Activated CD4-positive, alpha-beta T cell treated with anti-CD3 and anti-CD28 coated beads for 1 hour (primary cell): Measurements from ENCODE around the gene CDAN1.
"Not testable (repeated sequence)": the region's sequence is repeated elsewhere in the genome, so short reads cannot be mapped to it uniquely, and the experiment has no call there.

ENCODE experiments used
- DNase-seq: peaks from one replicate; pipeline ENCODE4 v3.0.0-alpha.2; 2020

CDAN1 gene, protein sequence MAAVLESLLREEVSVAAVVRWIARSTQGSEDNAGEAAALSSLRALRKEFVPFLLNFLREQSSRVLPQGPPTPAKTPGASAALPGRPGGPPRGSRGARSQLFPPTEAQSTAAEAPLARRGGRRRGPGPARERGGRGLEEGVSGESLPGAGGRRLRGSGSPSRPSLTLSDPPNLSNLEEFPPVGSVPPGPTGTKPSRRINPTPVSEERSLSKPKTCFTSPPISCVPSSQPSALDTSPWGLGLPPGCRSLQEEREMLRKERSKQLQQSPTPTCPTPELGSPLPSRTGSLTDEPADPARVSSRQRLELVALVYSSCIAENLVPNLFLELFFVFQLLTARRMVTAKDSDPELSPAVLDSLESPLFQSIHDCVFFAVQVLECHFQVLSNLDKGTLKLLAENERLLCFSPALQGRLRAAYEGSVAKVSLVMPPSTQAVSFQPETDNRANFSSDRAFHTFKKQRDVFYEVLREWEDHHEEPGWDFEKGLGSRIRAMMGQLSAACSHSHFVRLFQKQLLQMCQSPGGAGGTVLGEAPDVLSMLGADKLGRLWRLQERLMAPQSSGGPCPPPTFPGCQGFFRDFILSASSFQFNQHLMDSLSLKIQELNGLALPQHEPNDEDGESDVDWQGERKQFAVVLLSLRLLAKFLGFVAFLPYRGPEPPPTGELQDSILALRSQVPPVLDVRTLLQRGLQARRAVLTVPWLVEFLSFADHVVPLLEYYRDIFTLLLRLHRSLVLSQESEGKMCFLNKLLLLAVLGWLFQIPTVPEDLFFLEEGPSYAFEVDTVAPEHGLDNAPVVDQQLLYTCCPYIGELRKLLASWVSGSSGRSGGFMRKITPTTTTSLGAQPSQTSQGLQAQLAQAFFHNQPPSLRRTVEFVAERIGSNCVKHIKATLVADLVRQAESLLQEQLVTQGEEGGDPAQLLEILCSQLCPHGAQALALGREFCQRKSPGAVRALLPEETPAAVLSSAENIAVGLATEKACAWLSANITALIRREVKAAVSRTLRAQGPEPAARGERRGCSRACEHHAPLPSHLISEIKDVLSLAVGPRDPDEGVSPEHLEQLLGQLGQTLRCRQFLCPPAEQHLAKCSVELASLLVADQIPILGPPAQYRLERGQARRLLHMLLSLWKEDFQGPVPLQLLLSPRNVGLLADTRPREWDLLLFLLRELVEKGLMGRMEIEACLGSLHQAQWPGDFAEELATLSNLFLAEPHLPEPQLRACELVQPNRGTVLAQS

DNA sequence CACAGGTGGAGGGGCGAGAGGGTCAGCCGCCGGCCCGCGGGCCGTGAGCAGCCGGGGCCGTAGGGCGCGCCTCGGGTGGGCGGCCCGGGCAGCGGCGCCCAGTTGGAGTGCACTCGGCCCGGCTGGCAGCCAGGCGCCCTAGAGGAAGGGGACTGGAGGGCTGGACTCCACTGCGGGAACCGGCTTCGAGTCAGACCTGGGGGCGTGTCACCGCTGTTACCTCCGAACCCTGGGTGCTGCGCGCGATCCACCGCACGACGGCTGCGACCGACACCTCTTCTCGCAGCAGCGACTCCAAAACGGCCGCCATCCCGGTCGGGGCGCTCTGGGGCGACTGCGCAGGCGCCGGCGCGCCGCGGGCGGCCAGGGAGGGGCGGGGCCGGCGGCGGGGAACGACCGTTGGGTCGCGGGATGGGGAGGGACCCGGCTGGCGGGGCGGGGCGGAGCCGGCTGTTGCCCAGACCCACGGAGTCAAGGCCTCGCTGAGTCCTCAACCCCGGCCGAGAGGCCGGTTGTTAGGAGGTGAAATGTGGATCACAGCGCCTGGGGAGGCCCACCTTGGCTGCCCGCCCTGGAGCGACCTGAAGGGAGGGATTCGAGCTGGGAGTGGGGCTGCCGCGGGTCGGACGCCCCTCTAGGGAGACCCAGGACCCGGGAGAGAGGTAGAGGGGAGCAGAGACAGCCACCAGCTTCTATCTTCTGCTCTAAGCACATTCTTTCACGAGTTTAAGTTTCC, at the start of gene CDAN1:
CDAN1 (minus strand) TSS at position 336 of the 736 bp plus-strand sequence; CDS start at position 310, 26 bp downstream.
- peak; percentile 89 for DNase-seq

DNA sequence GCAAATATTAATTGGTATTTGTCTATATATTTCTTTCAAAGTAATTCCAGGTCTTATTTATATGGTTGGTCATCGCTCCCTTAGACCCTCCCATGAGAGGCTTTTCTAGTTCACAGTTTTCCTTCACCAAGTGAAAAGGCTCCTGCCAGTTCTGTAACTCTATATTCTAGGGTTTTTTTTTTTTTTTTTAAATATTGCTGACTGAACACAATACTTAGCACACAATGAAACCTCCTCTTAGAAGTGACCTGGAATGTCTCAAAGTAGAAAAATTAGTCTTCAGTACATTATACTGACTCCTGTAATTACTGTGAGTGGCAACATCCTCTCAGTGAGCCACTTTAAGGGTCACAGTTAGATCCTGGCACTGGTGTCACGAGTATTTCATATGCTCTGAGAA, 48.6 kb upstream of the CDAN1 start:
- no peak for DNase-seq

DNA sequence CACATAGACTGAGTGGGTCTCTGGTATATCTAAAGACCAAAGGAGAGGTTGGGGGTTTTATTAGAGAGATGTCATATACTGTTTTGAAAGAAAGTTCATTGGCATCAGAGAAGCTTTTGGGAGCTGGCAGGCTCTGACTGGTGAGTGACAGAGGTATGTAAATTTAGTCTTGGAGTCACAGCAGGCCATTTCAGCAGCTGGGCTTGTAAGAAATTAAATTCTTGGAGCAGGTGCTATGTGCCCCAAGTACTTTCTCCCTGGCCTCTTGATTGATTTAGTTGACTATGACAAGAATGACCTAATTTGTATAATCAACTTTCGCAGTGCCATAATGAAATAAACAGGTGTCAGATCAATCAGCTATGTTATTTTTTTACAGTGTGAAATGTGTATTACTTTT, 47.8 kb upstream of the CDAN1 start:
- no peak for DNase-seq

DNA sequence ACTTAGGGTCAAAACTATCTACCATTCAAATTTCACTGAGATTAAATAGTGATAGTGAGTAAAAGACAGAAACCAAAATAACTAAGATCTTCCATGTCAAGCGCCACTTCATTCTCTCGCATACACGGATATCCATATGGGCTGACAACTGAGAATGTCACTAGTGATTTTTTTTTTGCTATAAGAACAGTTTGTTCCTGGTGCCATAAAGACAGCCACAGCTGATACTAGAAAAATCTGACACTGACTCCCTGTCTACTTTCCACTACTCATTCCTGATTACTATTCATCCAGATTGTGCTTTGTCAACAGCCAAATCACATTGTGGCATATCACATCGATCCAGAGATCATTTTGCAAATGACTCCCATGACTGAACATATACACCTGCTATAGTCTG, 45.8 kb upstream of the CDAN1 start:
- DNase-seq, result no peak

DNA sequence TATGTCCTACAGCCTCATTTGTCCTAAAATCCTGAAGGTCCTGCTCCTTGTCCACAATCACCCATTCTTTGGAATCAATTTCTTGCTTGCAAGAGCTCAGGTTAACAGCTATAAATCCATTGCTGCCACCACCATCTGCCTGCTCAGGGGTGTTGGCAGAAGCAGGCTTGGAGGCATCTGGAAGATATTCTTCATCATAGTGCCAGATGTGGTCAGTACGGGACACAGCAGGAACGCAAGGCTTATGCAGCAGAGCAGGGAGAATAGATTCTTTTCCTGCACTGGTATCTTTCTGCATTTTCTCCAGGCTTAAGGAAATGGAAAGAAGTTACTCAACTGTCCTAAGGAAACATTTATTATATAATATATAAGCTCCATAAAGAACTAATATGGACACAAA, 38.5 kb upstream of the CDAN1 start:
- no peak for DNase-seq

DNA sequence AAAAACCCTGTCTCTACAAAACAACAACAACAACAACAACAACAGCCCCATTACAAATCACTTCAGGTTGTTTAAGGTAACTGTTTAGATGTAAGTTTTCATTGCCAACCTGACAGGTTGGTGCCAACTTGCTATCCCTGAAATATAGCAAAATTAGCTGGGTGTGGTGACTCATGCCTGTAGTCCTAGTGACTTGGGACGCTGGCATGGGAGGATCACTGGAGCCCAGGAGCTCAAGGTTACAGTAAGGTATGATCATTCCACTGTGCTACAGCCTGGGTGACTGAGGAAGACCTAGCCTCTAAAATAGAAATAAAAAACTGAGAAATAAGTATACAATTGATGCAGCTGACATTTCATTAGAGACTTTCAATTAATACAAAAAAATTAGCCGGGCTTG, 36.0 kb upstream of the CDAN1 start:
- no peak for DNase-seq

DNA sequence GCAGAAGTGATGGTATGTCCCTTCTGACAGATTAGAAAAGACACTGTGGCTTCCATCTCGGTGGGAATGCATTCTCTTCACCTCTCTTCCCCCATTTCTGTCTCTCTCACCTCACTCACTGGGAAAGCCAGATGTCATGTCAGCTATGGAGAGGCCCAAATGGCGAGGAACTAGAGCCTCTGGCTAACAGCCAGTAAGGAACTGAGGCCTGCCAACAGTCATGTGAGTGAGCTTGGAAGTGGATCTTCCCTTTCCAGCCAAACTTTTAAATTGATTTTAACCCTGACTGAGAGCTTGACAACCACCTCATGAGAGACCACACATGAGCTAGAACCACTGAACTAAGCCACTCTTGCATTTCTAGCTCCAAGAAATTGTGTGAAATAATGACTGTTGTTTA, 35.2 kb upstream of the CDAN1 start:
- DNase-seq, result no peak

DNA sequence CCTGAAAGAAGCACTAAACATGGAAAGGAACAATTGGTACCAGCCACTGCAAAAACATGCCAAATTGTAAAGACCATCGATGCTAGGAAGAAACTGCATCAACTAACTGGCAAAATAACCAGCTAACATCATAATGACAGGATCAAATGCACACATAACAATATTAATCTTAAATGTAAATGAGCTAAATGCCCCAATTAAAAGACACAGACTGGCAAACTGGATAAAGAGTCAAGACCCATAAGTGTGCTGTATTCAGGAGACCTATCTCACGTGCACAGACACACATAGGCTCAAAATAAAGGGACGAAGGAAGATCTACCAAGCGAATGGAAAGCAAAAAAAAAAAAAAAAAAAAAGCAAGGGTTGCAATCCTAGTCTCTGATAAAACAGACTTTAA, 29.2 kb upstream of the CDAN1 start:
- DNase-seq, result not testable (repeated sequence)

DNA sequence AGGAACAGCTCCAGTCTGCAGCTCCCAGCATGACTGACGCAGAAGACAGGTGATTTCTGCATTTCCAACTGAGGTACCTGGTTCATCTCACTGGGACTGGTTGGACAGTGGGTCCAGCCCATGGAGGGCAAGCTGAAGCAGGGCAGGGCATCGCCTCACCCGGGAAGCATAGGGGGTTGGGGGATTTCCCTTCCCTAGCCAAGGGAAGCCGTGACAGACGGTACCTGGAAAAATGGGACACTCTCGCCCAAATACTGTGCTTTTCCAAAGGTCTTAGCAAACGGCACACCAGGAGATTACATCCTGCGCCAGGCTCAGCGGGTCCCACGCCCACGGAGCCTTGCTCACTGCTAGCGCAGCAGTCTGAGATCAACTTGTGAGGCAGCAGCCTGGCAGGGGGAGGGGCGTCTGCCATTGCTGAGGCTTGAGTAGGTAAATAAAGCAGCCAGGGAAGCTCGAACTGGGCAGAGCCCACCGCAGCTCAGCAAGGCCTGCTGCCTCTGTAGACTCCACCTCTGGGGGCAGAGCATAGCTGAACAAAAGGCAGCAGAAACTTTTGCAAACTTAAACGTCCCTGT, 27.3 kb upstream of the CDAN1 start:
- not testable (repeated sequence) for DNase-seq

DNA sequence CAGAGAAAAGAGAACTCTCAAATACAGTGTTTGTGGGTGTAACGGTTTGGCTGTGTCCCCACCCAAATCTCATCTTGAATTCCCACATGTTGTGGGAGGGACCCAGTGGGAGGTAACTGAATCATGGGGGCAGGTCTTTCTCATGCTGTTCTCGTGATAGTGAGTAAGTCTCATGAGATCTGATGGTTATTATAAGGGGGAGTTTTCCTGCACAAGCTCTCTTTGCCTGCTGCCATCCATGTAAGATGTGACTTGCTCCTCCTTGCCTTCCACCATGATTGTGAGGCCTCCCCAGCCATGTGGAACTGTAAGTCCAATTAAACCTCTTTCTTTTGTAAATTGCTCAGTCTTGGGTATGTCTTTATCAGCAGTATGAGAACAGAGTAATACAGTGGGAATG, 24.9 kb upstream of the CDAN1 start:
- DNase-seq, result not testable (repeated sequence)

DNA sequence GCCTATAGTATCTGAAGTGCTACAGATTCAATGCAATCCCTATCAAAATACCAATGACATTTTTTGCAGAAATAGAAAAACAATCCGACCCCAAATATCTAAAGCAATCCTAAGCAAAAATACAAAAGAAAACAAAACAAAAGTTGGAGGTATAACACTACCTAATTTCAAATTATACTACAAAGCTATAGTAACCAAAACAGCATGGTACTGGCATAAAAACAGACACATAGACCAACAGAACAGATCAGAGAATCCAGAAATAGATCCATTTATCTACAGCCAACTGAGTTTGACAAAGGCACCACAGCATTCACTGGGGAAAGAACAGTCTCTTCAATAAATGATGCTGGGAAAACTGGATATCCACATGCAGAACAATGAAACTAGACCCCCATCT, 23.8 kb upstream of the CDAN1 start:
- no peak for DNase-seq

DNA sequence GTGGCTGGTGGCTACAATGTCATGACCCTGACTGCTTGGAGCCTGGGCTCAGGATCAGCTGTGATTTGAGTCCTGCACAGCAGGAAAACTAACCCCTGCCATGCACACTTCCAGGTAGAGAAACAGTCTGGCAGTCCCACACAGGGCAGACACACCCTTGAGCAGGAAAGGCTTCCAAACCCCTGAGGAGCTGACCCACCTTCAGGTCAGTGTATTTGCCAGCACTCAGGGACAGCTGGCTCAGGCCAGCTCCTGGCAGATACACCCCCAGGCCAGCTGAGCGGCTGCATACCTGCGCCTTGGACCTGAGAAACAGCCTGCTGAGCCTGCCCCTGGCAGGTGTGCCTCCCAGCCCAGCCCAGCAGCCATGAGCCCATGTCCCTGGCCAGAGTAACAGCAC, 22.2 kb upstream of the CDAN1 start:
- DNase-seq, result no peak

DNA sequence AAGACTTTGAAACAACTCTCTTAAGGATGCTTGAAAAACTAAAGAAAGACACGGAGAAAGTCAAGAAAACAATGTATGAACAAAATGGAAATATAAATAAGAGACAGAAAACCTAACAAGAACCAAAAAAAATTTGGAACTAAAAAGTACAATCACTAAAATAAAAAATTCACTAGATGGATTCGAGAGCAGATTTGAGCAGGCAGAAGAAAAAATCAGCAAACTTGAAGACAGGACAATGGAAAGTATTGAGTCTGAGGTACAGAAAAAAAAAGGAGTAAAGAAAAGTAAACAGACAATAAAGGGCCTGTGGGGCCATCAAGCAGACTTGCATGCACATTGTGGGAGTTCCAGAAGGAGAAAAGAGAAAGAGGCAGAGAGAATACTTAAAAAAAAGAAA, 13.4 kb upstream of the CDAN1 start:
- DNase-seq, result no peak

DNA sequence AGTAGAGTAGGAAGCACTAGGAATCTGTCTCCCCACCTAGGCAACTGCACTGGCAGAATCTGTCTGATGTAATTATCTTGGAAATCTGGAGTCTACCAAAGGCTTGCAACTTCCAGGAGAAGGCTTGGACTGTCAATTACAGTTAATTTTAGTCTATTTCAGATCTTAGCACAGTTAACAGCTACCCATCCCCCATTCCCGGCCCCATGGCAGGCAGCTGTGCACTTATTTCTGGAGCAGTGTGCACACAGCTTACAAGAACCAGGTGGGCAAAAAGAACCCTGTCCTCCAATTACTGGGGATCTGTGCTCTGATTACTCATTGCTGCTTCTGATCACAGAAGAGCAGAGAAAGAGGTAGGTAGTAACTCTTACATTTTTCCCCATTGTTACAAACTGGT, 12.3 kb upstream of the CDAN1 start:
- DNase-seq, result no peak

DNA sequence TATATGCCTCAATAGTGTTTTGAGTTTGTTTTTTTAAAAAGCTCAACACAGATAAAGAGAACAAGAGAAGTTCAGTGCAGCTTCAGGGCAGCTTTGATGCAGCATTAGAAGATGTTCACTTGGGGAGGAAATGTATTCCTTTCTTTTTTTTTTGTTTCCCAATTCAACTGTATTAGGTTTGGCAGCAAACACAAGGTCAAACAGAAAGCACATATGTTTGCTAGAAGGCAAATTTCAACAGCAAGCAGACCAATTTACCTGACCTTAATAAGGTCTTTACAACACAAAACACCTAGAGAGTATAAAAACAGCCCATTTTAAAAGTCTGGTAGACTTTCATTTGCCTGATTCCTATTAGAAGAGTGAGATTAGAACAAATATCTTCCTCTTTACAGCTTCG, 7.3 kb upstream of the CDAN1 start:
- DNase-seq, result no peak

DNA sequence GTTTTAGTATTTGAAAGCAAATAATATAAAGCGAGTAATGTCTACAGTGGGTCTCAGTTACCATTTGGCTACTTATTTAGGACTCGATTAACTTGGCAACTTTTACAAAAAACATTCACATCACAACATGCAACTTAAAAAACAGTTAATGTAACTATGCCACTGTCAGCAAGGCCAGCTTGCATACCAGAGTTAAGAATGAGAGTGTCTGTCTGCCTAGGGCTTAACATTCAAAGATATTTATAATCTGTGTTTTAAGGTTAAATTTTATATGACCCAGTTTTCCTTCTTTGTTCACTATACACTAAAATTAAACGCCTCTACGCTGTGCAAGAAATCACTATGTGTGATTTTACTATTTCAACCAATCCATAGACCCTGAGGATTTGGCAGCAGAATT, 5.2 kb upstream of the CDAN1 start:
- DNase-seq, result no peak

DNA sequence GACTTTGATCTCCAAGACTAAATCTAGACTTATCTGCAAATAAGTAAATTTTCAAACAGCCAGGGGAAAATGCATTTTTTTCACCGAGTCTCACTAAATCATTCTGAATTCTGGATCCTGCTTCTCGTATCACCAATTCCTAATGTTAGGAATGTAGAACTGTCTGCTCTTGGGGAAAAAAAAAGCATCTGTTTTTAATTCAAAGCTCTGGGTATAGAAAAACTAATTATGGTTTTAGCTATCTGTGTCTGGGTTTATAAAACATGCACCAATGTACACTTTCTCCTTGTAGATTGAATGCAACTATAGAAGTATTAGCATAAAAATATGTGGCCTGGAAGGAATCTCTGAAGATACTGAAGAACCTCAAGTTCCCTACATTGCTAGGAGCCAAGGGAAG, 4.8 kb upstream of the CDAN1 start:
- DNase-seq, result no peak

DNA sequence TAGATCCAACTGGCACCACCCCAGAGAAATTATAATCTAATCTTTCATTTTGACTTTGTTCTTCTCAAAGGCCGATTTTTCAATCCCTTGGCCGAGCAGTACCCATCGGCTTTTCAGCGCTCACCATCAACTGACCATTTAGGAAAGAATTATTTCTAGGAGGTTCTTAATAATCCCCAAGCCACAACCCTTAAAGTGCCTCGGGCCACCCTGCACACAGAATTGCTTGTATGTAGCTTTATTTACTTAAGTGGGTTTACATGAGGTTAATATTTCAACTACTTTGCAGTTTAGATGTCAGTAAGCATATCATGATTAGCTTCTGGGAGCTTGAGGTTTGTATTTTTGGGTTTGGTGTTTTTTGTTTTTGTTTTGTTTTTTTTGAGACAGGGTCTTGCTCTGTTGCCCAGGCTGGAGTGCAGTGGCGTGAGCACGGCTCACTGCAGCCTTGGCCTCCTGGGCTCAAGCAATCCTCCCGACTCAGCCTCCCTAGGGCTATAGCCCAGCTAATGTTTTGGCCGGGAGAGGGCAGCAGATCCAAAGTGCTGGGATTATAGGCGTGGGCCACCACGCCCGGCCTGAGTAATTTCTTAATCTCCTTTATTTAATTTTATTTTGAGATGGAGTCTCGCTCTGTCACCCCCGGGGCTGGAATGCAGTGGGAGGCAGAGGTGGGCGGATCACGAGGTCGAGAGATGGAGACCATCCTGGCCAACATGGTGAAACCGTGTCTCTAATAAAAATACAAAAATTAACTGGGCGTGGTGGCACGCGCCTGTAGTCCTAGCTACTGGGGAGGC, 801 bp upstream of the CDAN1 start:
- DNase-seq, result no peak

DNA sequence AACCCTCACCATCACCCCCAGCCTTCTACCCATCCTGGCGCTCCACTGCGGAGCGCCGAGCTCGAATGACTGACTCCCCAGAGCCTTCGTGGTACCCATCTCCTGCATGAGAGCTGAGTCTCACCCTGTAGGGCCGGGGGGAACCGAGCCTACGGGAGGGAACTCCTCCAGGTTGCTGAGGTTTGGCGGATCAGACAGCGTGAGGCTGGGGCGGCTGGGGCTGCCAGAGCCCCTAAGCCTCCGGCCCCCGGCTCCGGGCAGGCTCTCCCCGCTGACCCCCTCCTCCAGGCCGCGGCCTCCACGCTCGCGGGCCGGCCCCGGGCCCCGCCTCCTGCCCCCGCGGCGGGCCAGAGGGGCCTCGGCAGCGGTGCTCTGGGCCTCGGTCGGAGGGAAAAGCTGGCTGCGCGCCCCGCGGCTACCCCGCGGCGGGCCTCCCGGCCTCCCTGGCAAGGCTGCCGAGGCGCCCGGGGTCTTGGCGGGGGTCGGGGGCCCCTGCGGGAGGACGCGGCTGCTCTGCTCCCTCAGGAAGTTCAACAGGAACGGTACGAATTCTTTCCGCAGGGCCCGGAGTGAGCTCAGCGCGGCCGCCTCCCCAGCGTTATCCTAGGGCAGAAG, 643 bp downstream of the CDAN1 start:
- no peak for DNase-seq

DNA sequence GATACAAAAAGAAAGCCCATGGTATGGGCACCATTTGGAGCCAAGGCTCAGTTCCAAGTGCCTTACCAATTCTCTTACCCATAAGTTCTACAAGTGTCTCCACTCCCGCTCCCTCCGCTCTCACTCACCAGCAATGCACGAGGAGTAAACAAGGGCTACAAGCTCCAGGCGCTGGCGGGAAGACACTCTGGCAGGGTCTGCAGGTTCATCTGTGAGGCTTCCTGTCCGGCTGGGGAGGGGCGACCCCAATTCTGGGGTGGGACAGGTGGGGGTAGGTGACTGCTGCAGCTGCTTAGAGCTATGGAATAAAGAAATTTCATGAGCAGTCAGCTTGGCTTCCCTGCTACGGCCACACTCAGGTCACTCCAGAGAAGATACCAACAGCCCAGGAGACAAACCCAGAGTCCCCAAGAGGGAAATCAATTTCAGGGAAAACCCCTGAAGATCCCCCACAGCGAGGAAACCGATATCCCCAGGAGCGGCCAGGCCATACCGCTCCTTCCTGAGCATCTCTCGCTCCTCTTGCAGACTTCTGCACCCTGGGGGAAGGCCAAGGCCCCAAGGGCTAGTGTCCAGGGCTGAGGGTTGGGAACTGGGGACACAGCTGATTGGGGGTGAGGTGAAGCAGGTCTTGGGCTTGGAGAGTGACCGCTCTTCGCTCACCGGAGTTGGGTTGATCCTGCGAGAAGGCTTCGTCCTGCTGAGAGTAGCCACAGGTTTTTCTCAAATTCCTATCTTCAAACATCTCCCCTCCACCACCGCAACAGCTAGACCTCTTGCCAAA, 1.4 kb downstream of the CDAN1 start:
- DNase-seq, result no peak
